ENCODE measurements around the gene FOXP1.

FOXP1 gene

GRCh38 chr3:71575433-71575832 lies 8.1 kb downstream of the FOXP1 start:
- Histone ChIP-seq H3K4me1 (peaks cover 0 to 29% (median 16%) of the 10 kb centered on the region in 4 donors), H3K4me3 (no peak overlapping the region), H3K27ac (no peak overlapping the region), H3K27me3 (no peaks in the 10 kb centered on the region), H3K36me3 (no peaks in the 10 kb centered on the region), H3K9me3 (no peaks in the 10 kb centered on the region)
- TF ChIP-seq CTCF (IDR thresholded peaks at IDR 0.05), result no peak
- intact Hi-C loops (cut with DNase I; ENCODE audit: low total_unique reads), result no loop called here
- DNase-seq, result no peak

- H3K27ac ChIP-seq, result no peak overlapping the region
- H3K4me3 ChIP-seq, result no peak overlapping the region
- H3K9me3 ChIP-seq, result no peaks in the 10 kb centered on the region
- H3K36me3 ChIP-seq, result no peaks in the 10 kb centered on the region
- H3K27me3 ChIP-seq, result no peaks in the 10 kb centered on the region
- intact Hi-C loops (cut with DNase I; ENCODE audit: low total_unique reads), result no loop called here
- TF ChIP-seq CTCF (IDR thresholded peaks at IDR 0.05), result no peak
- no peak for DNase-seq
- peaks cover 0 to 19% (median 5%) of the 10 kb centered on the region in 4 donors for H3K4me1 ChIP-seq
Measured at GRCh38 chr3:71573181-71573580, 10.3 kb downstream of the FOXP1 start.

GRCh38 chr3:71570546-71570945 lies 13.0 kb downstream of the FOXP1 start:
- no peaks in the 10 kb centered on the region for H3K36me3 ChIP-seq
- intact Hi-C loops (cut with DNase I; ENCODE audit: low total_unique reads), result no loop called here
- no peak for TF ChIP-seq CTCF (IDR thresholded peaks at IDR 0.05)
- no peak overlapping the region for H3K4me3 ChIP-seq
- H3K27me3 ChIP-seq, result no peaks in the 10 kb centered on the region
- H3K27ac ChIP-seq, result no peak overlapping the region
- H3K4me1 ChIP-seq, result peaks cover 0 to 11% (median 0%) of the 10 kb centered on the region in 4 donors
- DNase-seq, result no peak
- H3K9me3 ChIP-seq, result no peaks in the 10 kb centered on the region

- Histone ChIP-seq H3K27me3 (no peaks in the 10 kb centered on the region), H3K4me1 (peaks cover 0 to 9% (median 0%) of the 10 kb centered on the region in 4 donors), H3K36me3 (no peaks in the 10 kb centered on the region), H3K9me3 (no peaks in the 10 kb centered on the region), H3K4me3 (no peak overlapping the region), H3K27ac (no peak overlapping the region)
- TF ChIP-seq CTCF (IDR thresholded peaks at IDR 0.05), result no peak
- intact Hi-C loops (cut with DNase I; ENCODE audit: low total_unique reads), result no loop called here
- no peak for DNase-seq
Measured at GRCh38 chr3:71568207-71568606, 15.3 kb downstream of the FOXP1 start.

GRCh38 chr3:71566776-71567175 lies 16.8 kb downstream of the FOXP1 start:
- H3K4me3 ChIP-seq, result no peak overlapping the region
- DNase-seq, result no peak
- H3K27ac ChIP-seq, result no peak overlapping the region
- TF ChIP-seq CTCF (IDR thresholded peaks at IDR 0.05), result no peak
- H3K9me3 ChIP-seq, result no peaks in the 10 kb centered on the region
- intact Hi-C loops (cut with DNase I; ENCODE audit: low total_unique reads), result no loop called here
- no peaks in the 10 kb centered on the region for H3K36me3 ChIP-seq
- H3K4me1 ChIP-seq, result peaks cover 0 to 5% (median 0%) of the 10 kb centered on the region in 4 donors
- H3K27me3 ChIP-seq, result no peaks in the 10 kb centered on the region

- DNase-seq, result no peak
- Histone ChIP-seq H3K4me1 (peaks cover 0 to 5% (median 0%) of the 10 kb centered on the region in 4 donors), H3K27me3 (no peaks in the 10 kb centered on the region), H3K9me3 (no peaks in the 10 kb centered on the region), H3K27ac (no peak overlapping the region), H3K4me3 (no peak overlapping the region), H3K36me3 (no peaks in the 10 kb centered on the region)
- TF ChIP-seq CTCF (IDR thresholded peaks at IDR 0.05), result no peak
- intact Hi-C loops (cut with DNase I; ENCODE audit: low total_unique reads), result no loop called here
Measured at GRCh38 chr3:71565976-71566375, 17.6 kb downstream of the FOXP1 start.

All from tibial artery (tissue), 4 donors.